ENCODE data around the gene MORN3. TPM values are rescaled to one million over a fixed set of nuclear protein-coding genes. Genes with fewer than 3 reads are reported as not detected.

Gene MORN3, protein sequence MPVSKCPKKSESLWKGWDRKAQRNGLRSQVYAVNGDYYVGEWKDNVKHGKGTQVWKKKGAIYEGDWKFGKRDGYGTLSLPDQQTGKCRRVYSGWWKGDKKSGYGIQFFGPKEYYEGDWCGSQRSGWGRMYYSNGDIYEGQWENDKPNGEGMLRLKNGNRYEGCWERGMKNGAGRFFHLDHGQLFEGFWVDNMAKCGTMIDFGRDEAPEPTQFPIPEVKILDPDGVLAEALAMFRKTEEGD
- 3.8 TPM for total RNA-seq

DNA sequence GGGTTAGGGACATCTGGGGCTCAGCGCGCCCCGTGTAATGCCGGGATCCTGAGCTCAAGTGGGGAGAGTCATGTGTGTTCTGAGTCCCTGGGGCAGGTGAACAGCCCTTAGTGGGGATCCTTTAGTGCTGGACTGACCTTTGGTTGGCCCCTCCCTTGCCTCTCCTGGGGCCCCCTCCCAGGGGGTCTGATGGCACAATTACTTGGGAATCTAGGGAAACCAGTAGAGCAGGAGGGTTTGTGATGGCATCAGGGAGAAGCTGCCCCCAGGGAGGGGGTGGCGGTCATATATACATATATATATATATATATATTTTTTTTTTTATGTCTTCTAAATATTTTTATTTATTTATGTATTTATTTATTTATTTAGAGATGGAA lies at the start of gene MORN3:
TSS of gene MORN3 (minus strand) at position 134 of the 380 bp plus-strand sequence. CDS start 171 bp downstream, outside the sequence.

DNA sequence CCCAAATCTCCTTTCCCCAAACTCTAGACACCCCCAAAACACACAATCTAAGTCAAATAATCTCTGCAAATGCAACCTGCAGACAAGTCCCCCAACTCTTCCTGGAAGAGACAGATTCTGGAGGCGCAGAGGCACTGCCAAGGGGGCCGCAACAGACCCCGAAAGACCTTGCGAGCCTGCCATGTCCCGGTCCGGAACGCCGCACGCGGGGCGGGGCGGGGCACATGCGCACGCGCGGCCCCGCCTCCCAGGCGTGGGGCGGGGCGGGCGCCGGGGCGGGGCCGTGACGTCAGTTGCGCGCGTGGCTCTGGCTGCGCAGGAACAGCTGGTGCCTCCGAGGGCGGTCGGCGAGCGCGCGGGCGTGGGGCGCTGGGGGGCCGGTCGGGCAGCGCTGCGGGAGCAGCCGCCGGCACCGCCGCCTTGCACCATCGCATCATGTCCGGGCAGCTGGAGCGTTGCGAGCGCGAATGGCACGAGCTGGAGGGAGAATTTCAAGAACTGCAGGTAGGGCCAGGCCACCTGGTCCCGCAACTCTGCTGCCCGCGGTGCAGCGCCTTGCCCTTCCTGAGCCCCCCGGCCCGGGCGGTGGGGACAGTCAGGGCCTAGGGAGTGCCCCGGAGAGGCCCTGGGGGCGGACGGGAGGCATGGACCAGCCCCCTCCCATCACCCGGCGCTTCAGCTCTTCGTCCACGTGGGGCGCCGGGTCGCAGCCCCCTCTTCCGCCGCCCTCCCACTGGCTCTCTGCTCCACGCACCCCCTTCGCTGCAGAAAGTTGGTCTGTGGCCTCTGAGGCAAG lies 43.2 kb upstream of the MORN3 start, which contains the start of gene TMEM120B:
TSS of gene TMEM120B (plus strand) at position 292 of the 796 bp plus-strand sequence. CDS start at position 436, 144 bp downstream.

DNA sequence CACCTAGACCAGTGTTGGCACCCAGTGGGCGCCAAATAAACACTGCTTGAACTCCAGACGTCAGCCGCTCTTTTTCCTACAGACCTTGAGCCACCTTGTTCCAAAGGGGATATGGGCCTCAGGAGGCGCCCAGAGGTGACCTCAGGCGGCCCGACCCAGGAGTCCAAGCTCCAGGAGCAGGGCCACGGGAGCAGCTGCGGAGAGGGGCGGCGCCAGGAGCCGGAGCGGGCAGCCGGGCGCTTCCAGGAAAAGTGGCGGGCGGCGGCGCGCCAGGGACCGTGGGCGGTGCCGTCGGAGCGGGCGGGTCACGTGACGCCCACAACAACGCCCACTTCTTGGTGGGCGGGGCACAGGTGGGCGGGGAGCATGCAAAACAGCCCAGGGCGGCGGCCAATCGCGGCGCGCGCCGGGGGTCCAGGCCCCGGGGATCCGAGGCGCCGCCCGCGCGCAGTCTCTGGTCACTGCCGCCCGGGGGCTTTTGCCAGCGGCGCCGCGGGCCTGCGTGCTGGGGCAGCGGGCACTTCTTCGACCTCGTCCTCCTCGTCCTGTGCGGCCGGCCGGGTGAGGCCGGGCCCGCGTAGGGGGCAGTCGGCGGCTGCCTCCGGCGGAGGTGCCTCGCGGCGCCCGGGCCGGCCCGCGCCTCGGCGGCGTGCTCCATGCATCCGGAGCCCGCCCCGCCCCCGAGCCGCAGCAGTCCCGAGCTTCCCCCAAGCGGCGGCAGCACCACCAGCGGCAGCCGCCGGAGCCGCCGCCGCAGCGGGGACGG lies 43.2 kb downstream of the MORN3 start, which contains the start of gene ORAI1:
TSS of gene ORAI1 (plus strand) at position 444 of the 766 bp plus-strand sequence.

Small RNA genes lying within 50 kb of the gene (small RNA-seq; reads per million reads assigned to genes)
- not detected for gene RNU6-1004P (ENCODE audit: low replicate concordance)

Other genes starting within 250 kb of the MORN3 start
- 108 TPM for gene KDM2B, start 88.6 kb downstream of the MORN3 start, total RNA-seq
- gene ORAI1, start 43.1 kb downstream of the MORN3 start, total RNA-seq: 3.4 TPM
- 16.6 TPM for gene TMEM120B, start 43.1 kb upstream of the MORN3 start, total RNA-seq
- 17.8 TPM for gene RHOF, start 124.0 kb upstream of the MORN3 start, total RNA-seq
- gene SETD1B, start 134.4 kb upstream of the MORN3 start, total RNA-seq: 6.9 TPM
- gene HPD, start 189.2 kb upstream of the MORN3 start, total RNA-seq: not detected
- gene PSMD9, start 219.1 kb upstream of the MORN3 start, total RNA-seq: 20.7 TPM
- gene CFAP251, start 248.9 kb upstream of the MORN3 start, total RNA-seq: 13.1 TPM

Measured in parietal lobe (tissue), 2 donors.